HG03460 (cell line): Measurements from ENCODE around the gene ST6GALNAC6.
"Not testable (repeated sequence)": the region's sequence is repeated elsewhere in the genome, so short reads cannot be mapped to it uniquely, and the experiment has no call there.

Experiments used
- ATAC-seq: cut with Tn5 transposase; IDR thresholded peaks from one replicate; pipeline ENCODE4 v1.9.1; 2021; ENCODE audit not compliant: unreplicated experiment

ST6GALNAC6 gene

GRCh38 chr9:127897193-127897692, 2.2 kb downstream of the ST6GALNAC6 start:
- no peak for ATAC-seq

GRCh38 chr9:127896395-127897192, 2.8 kb downstream of the ST6GALNAC6 start:
- no peak for ATAC-seq

GRCh38 chr9:127895811-127896210, 3.6 kb downstream of the ST6GALNAC6 start:
- no peak for ATAC-seq

GRCh38 chr9:127893392-127893791, 6.0 kb downstream of the ST6GALNAC6 start:
- ATAC-seq, result no peak

- ATAC-seq, result no peak
Observed at GRCh38 chr9:127892831-127893230, 6.6 kb downstream of the ST6GALNAC6 start.

- no peak for ATAC-seq
Observed at GRCh38 chr9:127890053-127890452, 9.3 kb downstream of the ST6GALNAC6 start.

- ATAC-seq, result no peak
Observed at GRCh38 chr9:127887792-127888191, 11.6 kb downstream of the ST6GALNAC6 start.

- ATAC-seq, result no peak
Observed at GRCh38 chr9:127886401-127886972, 12.9 kb downstream of the ST6GALNAC6 start.

- no peak for ATAC-seq
Observed at GRCh38 chr9:127885508-127886281, 13.7 kb downstream of the ST6GALNAC6 start.

- ATAC-seq, result no peak
Observed at GRCh38 chr9:127884976-127885490, 14.4 kb downstream of the ST6GALNAC6 start.

GRCh38 chr9:127884427-127884911, 14.9 kb downstream of the ST6GALNAC6 start:
- no peak for ATAC-seq

GRCh38 chr9:127883959-127884358, 15.4 kb downstream of the ST6GALNAC6 start:
- no peak for ATAC-seq

GRCh38 chr9:127881715-127882114, 17.7 kb downstream of the ST6GALNAC6 start:
- ATAC-seq, result not testable (repeated sequence)

GRCh38 chr9:127880143-127880542, 19.3 kb downstream of the ST6GALNAC6 start:
- no peak for ATAC-seq

GRCh38 chr9:127878652-127879390, 20.6 kb downstream of the ST6GALNAC6 start:
- ATAC-seq, result no peak

GRCh38 chr9:127878001-127878651, 21.3 kb downstream of the ST6GALNAC6 start:
- ATAC-seq, result no peak

GRCh38 chr9:127877566-127877998, 21.8 kb downstream of the ST6GALNAC6 start, which contains the start of gene AK1:
Gene AK1, minus strand, starts transcription at chr9:127877675. Its CDS starts 3,058 bp downstream, at chr9:127874617.
- no peak for ATAC-seq

GRCh38 chr9:127876764-127877562, 22.4 kb downstream of the ST6GALNAC6 start:
- no peak for ATAC-seq
